KG1 (cell line): ENCODE data around the gene THSD4.
"Not testable (repeated sequence)": the region's sequence is repeated elsewhere in the genome, so short reads cannot be mapped to it uniquely, and the experiment has no call there.

Experiments used
- DNase-seq: peaks from one replicate; lab custom pipeline; 2025; lab: John Stamatoyannopoulos, UW

The THSD4 gene

DNA sequence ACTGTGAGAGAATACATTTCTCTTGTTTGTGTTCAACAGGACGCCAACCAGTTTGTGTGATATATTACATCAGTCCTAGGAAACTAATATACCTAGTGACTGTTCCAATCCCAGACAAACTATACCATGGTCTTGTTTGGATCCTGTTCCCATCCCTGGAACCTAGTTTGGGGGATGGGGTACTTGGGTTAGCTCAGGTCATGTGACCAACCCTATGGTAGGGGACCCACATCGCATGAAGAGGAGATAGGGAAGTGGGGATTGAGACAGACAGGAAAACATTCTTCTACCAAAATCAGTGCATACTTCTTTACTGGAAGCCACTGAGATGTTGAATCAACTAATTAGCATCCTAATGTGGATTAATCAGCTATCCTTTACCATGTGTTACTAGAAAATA, 146.1 kb downstream of the THSD4 start:
- DNase-seq = no peak

DNA sequence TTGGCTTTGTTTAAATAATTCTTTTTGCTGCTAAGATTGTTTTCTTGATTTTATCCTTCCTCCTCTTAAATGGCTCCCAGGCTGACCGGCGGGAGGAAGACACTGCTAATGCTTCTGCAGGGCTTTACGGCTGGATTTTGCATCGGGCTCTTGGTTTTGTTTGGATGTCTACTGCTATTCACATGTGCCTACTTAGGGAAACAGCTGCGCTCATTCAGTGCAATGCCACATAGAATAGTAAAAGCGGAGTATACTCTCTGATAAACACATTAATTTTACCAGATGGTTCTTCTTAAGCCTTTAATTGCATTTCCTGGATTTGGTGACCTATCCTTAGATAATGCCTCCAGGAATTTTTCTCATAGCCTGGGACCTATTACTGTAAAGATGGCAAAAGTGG, 146.6 kb downstream of the THSD4 start:
- DNase-seq = no peak

DNA sequence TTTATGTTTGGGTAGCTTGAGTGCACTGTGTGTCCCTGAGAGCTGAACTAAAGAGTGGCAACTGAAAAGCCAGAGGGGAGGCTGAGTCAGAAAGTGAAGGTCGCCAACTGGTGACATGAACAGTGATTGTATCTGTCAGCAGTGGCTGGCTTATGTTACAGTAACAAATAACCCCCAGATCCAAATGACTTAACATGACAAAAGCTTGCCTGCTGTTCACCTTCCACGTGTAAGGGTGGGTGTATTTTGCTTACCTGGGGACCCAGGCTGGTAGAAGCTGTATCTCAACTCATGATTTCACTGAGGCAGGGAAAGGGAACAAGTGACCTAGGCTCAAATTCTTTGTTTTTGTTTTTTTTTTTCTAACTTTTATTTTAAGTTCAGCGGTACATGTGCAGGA, 147.3 kb downstream of the THSD4 start:
- DNase-seq = no peak

DNA sequence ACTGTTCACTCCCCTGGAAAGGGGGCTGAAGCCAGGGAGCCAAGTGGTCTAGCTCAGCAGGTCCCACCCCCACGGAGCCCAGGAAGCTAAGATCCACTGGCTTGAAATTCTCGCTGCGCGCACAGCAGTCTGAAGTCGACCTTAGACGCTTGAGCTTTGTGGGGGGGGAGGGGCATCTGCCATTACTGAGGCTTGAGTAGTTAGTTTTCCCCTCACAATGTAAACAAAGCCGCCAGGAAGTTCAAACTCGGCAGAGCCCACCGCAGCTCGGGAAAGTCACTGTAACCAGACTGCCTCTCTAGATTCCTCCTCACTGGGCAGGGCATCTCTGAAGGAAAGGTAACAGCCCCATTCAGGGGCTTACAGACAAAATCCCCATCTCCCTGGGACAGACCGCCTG, 150.3 kb downstream of the THSD4 start:
- DNase-seq = not testable (repeated sequence)

DNA sequence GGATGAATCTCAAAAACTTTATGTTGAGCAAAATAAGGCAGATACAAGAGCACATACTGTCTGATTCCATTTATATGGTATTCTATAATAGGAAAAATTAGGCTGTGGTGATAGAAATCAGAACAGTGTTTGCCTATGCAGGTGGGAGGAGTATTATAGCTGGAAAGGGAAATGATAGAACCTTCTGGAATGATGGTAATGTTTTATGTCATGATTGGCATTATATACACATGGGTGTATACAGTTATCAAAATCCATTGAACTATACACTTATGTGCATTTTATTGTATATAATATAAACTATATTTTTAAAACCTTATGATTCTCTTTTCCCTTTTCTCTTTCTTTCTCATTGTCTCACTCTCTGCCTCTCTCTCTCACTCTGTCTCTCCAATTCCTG, 156.1 kb downstream of the THSD4 start:
- DNase-seq = no peak

DNA sequence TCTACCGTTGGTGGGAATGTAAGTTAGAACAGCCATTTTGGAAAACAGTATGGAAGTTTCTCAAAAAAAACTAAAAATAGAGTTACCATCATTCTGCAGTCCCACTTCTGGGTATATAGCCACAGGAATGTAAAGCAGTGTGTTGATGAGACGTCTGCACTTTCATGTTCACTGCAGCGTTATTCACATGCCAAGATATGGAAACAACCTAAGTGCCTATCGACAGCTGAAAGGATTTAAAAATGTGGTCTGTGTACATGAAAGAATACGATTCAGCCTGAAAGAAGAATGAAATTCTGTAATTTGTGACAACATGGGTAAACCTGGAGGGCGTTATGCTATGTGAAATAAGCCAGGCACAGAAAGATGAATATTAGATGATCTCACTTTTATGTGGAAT, 157.7 kb downstream of the THSD4 start:
- DNase-seq = no peak

DNA sequence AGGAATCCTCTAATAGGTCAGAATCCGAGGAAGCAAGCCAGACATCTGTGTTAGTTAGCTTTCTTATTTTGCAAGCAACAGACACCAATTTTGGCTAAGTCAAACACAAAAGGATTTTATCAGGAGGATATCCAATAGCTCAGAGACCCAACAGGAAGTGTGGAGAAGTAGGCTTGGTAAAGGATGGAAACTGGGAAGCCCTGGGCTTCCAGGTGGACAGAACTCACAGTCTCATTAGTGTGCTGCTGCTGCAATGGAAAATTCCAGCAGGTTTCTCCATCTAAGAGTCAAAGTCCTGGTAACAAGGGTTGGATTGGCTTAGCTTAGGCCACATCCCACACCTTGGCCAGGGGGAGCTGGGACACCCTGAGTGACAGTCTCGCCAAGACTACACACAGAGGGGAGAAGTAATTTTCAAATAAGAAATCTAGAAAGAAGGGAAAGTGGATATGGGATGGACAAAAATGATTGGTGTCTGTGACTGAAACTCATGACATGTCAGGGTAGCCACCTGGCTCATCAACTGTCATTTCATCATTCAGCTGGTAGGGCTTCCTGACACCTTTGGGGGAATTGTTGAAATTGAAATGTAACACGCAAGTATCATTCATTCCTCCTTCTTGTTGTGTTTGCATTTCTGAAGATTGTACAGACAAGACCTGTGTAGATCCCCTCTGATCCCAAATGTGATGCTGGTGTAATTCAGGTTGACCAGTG, 158.6 kb downstream of the THSD4 start:
- DNase-seq = no peak

DNA sequence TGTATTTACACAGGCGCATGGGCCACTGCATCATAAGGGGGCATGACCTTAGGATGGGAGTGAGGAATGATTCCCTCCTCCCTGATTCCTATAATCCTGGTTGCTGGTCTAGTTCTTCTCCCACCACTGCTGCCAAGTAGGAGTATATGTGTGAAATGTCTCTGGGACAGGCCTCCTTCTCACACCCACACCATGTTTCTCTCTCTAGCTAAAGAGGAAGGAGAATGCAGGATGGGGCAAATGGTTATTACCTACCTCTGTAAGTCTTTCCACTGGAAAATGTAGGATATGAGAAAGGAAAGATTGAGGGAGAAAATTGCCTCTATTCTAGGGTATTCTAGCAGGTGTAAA, 159.2 kb downstream of the THSD4 start:
- no peak for DNase-seq

DNA sequence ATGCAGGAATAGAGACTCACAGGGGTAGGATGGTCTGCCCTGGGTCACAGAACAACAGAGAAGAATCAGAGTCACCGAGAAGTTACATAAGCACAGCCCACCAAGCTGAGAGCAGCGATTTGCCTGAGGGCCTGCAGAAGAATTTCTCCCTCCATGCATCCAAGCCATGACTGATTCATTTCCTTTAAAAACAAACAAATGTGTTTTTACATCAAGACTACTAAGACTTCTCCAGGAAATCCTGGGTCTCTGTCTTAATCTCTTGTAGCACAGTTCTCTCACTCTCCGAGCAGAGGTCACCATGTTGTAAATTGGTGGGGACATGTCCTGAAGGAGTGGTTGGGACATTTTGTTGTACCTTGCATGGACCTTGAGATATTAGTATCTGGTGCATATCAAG, 159.8 kb downstream of the THSD4 start:
- no peak for DNase-seq

DNA sequence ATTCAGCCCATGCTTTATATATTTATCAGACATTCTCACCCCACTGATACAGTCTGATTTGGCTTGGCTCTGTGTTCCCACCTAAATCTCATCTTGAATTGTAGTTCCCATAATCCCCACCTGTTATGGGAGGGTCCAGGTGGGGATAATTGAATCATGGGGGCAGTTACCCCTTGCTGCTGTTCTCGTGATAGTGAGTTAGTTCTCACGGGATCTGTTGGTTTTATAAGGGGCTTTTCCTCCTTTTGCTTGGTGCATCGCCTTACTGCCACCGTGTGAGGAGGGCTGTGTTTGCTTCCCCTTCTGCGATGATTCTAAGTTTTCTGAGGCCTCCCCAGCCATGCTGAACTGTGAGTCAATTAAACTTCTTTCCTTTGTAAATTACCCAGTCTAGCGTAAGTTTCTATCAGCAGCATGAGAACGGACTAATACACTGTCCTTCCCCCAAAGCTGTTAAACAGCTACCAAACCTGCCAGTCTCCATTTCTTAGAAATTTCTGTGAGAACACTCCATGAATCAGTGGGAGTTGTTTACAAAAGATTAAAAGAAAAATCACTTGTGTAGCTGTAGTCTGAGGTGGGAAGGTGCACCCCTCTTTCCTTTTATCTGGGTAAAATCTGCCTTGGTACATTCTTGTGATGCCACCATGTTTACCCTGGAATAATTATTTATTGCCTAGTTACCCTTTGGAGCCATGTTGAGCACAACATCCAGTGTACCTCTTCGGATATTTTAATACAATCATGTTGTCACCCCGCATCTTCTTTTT, 160.5 kb downstream of the THSD4 start:
- DNase-seq = no peak

DNA sequence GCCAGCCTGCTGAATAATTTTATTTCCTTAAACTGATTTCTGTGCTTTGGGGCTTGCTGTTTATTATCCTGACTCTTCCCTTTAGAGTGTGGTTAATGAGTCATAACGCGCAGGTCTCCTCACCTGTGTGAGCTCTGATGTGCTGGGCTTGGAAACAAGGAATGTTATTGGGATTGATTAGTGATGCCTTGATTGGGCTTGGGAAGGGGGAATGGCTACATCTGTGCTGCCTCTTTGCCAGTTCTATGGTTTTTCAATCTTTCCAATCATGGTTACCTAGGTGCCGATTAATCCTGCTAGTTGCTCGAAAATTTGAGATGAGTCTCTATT, 161.0 kb downstream of the THSD4 start:
- DNase-seq = no peak

DNA sequence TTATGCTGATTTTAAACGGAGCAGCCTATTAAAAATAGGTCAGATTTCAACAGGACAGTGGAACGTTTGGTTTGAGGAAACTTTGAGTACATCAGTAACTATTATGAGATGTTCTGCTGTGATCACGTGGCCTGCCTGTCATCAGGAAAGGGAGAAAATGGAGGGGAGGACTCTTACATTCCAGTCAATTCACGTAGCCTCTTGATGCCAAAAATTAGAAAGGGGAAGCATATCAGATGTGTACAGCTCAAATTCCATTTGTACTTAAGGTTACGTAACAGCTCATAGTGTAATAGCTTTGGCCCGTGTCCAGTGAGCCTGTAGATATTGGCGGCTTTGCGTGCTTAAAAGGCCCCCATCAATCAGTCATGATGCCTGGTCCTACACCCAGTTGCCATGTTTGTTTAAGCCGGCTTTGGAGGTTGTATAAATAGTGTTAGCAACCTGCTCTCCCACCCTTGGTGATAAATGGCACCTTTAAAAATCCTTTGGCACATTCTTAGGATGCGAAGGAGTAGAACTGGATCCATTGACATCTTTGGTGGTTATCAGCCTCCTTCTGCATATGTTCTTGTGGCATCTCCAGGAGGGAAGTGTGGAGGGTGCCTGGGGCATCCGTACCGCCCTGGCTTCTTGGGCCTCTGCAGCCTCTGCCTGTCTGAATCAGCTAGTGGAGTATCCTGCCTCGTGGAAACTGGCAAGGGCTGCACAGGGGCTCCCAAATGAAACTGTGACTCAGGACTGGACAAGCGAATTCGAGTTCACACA, 163.9 kb downstream of the THSD4 start:
- DNase-seq = no peak

DNA sequence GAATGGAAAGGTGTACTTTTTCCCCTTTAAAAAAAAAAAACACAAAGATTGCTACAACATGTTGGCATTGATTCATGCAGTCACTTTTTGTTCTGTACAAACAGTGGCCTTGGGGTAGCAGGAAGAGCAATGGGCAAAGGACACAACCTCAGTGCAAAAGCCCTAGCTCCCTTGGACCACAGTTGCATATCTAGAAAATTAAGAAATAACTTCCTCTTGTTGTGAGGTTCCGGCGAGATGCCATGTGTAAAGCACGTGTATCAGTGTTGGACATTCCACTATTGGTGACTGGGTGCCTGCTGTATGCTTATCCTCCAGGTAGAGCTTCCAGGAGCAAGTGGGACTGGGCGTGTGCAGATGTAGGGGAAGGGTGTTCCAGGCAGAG, 164.5 kb downstream of the THSD4 start:
- DNase-seq = no peak

DNA sequence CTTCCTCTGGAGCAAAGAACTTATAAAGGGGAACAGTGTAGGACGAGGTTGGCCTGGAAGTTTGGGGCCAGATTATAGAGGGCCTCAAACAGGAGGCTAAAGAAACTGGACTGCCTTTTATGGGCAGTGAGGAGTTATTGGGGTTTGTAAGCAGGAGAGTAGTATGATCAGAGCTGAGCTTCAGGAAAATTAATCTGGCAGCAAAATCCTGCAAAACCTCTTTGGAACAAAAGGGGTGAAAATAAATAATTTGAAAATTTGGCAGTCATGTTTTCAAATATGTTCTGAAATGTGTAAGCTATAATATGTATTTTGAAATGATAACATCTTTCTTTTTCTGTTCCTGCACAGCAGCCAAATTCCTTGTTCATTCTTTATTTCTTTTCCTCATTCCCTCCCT, 164.9 kb downstream of the THSD4 start:
- no peak for DNase-seq

DNA sequence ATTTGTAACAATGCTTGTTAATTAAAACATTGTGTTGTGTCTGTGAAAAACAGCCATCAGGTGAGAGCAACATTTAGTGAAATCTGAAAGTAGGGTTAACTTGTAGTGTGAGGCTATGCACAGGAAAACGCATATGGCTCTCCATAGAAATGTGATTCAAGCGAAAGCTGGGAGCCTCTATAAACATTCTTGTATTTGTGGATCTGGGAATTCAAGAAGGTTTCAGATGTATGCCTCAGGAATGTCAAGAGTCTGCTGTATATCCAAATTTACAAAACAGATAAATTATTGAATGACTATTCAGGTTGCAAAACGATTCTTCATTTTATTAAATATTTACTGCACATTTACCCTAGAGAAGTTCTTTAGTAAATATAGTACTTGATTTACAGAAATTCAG, 166.0 kb downstream of the THSD4 start:
- DNase-seq = no peak

DNA sequence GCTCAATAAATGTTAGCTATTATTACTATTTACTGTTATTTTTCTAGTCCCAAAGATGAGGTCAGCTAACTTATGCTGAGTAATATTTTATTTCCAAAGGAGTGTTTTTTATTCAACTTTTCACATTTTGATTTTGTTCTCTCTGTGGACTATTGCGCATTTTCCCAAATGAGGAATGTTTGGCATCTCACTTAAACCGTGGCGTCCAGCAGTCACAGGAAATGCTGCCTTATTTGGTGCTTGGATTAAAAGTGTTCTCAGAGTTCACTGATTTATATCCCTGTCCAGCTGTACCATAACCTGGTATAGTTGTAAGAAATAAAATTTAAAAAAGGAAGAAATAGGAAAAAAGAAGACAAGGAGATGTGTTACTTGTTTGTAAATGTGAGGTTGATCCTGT, 166.8 kb downstream of the THSD4 start:
- DNase-seq = no peak

DNA sequence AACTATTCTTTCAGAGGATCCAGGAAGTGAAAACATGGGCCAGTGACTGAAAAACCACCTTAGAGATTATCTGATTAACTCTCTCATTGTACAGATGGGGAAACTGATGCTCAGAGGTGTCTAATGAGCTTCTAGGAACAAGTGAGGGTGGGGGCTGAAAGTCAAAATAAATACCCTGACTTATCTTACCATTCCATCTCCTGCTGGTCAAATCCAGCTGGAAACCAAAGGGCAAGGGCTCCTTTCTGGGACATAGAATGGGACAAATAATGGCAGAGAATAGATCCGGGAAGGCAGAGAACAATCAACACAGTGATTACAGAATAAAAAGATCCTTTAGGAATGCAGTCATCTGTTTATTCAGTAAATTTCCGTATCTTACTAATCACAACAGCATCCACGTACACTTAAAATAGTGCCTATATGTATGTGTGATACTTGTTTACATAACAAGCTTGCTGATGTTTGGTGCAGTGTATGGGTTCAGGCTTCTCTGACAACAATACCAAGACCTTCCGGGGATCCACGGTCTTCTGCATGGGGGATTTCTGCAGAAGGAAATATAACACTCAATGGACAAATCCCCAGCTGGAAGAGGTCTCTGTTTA, 173.2 kb downstream of the THSD4 start:
- DNase-seq = no peak

DNA sequence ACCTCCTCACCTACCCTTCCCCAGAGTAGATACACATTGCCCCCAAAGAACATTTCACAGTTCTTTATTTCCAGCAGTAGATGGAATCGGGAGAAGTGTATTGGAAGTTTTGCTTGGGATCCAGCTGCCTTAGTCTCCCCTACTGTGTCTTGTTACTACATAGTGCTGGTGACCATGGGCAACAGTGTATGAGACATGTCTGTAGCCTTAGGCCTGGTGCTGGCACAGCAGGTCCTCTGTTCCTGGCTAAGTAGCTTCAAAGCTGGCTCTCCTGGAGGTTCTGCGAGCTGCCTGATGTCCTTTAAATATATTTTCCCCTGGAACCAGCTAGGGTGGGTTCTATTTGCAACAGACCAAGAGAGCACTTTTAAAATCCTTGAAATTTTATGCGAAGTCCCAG, 174.7 kb downstream of the THSD4 start:
- DNase-seq = no peak

DNA sequence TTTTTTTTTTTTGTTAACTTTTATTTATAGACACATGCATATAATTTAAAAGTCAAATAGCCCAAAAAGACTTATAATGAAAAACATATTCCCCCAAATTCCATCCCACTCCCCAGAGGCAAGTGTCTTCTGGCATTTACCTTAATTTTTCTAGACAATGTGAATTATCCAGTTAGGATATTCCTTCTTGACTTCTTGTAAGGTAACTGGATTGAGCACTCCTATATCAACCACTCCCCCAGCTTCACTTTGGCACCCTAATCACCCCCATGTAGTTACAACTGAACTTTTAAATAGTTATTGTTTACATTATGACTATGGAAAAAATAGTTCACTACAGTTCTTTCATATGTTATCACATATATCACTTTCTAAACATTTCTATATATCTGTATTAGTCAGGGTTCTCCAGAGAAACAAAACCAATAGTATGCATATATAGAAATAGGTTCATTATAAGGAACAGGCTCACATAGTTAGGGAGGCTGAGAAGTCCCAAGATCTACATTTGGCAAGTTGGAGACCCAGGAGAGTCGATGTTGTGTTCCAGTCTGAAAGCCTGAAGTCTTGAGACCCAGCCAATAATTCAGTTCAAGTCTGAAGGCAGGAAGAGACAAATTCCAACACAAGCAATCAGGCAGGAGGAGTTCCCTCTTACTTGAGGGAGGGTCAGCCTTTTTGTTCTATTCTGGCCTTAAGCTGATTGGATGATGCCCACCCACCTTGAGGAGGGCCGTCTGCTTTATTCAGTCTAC, 175.8 kb downstream of the THSD4 start:
- DNase-seq = no peak

DNA sequence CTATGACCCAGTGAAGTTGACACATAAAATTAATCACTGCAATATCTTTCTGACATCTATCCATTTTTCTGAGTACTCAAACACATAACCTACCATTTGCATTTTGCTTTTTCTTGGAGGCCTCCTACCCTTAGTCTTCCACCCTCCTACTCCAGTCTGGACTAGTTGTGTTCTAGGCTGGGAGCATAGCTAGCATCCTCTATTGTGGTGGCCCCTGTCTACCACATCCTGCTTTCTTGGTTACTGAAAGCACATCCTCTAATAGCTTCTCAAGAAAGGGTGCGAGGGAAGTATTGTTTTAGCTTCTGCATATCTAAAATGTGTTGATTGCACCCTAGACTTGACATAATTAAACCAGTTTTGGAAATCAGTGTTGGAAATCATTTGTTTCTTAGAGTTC, 176.5 kb downstream of the THSD4 start:
- DNase-seq = no peak

DNA sequence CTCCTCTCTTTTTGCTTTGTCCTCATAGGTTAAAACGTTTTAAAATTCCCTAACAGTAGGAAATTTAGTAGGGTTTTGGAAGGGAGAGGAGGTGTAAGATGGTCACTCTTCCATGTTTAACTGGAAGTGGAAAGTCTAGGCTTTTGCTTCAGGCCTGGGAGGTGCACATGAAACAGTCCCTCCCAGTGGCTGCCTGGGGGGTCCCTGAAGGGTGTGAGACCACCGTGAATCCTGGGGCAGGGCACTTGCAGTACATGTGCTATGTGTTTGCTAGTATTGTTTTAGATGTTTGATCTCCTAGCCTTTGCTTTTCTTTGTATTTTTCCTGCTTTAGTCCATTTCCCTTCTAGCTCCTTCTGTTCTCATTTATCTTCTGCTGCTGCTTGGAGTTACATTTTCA, 178.5 kb downstream of the THSD4 start:
- no peak for DNase-seq

DNA sequence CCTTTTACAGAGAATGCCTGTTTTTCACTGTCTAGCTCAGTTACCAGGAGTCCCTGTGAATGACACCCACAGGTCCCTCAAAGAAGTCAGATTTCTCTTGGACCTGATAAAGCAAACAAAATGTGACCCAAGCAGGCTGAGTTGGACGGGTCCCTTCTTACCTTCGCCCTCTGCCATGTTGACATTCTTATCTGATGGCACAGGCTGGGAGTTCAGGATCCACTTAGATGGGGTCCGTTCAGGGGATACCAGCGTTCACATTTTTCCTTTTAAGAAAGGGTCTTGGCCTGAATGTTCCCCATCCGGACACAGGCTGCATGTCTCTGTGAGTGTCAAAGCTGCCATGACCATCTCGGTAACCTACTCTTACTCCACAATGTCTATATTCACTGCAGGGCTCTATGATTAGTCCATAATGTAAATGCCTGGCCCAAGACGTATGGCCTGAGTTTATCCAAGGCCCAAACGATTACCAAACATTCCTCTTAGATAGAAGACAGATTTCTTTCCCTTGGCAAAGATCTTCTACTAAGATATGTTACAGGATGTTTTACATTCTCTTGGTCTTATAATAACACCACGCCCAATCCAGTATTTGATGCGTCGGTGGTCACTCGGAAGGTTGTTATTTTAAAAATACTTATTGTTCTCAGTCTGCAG, 179.1 kb downstream of the THSD4 start:
- DNase-seq = no peak
